Small intestine (tissue), 7 donors: ENCODE data around the gene SLC7A8. TPM values are rescaled to one million over a fixed set of nuclear protein-coding genes. Genes with fewer than 3 reads are reported as not detected.
A peak's percentile ranks its signal among the peaks of the same experiment; 100 is the strongest.

ENCODE experiments used
- DNase-seq, 2 donors: peaks; one replicate each; pipeline versions ENCODE4 v3.0.0 to v3.0.0-alpha.2; 2013
- FAIRE-seq: peaks from 2 replicates; lab custom pipeline; 2012; peaks lifted over from hg19 to GRCh38; lab: Jason Lieb, UNC
- H3K27ac ChIP-seq, 3 donors: one replicate each; pipeline ENCODE4 v1.5.1; 2013; ENCODE audit warnings: low read length in 2 of 3, mild to moderate bottlenecking in 2 of 3, control low read depth in 1 of 3, inconsistent platforms in 1 of 3, low read depth in 1 of 3, moderate library complexity in 1 of 3
- H3K27me3 ChIP-seq, 3 donors: one replicate each; pipeline ENCODE4 v1.6.1; 2013; ENCODE audit warnings: low read length in 3 of 3, inconsistent platforms in 1 of 3; ENCODE audit not compliant: control insufficient read depth in 3 of 3, insufficient read depth in 3 of 3
- H3K36me3 ChIP-seq, 3 donors: one replicate each; pipeline ENCODE4 v1.6.1; 2013; ENCODE audit warnings: low read length in 3 of 3, inconsistent platforms in 1 of 3, low read depth in 1 of 3, mild to moderate bottlenecking in 1 of 3, moderate library complexity in 1 of 3; ENCODE audit not compliant: control insufficient read depth in 3 of 3, insufficient read depth in 2 of 3
- H3K4me1 ChIP-seq, 3 donors: one replicate each; pipeline ENCODE4 v1.6.1; 2013; ENCODE audit warnings: low read length in 2 of 3, inconsistent platforms in 1 of 3, low read depth in 1 of 3, mild to moderate bottlenecking in 1 of 3, moderate library complexity in 1 of 3; ENCODE audit not compliant: control insufficient read depth in 3 of 3, insufficient read depth in 2 of 3
- H3K4me3 ChIP-seq, 3 donors: one replicate each; pipeline ENCODE4 v1.5.1; 2013; ENCODE audit warnings: low read length in 3 of 3, control low read depth in 1 of 3, inconsistent platforms in 1 of 3, low read depth in 1 of 3, mild to moderate bottlenecking in 1 of 3, moderate library complexity in 1 of 3
- H3K9me3 ChIP-seq, 2 donors: one replicate each; pipeline ENCODE4 v1.6.1; 2013; ENCODE audit warnings: low read depth in 1 of 2, low read length in 1 of 2; ENCODE audit not compliant: control insufficient read depth in 2 of 2, insufficient read depth in 1 of 2
- WGBS, 3 donors: extraction: QIAGEN DNeasy Blood & Tissue Kit; methylation state at CpG; one replicate each; pipeline ENCODE4 v1.1.7; 2013; 5-methylcytosine and 5-hydroxymethylcytosine counted together
- polyA plus RNA-seq, 4 donors: library from polyadenylated mRNA; stranded (reverse) in 3 of 4; unstranded in 1 of 4; fragments of 200-250 nt in 3 of 4; fragments of 120-200 nt in 1 of 4; gene quantifications; one replicate each; pipeline versions ENCODE4 v1.2.1 to v1.2.3, GENCODE V29; 2013
- donor health status: healthy with polysubstance abuse.
- donor health status: control.
- donor health status: control.
- donor health status: Bipolar disorder and iron deficiency.
- donor health status: healthy.

The SLC7A8 gene
- polyA plus RNA-seq, 4 donors: 11.3 to 69.2 (median 39.9) TPM

GRCh38 chr14:23115918-23116317 lies 67.5 kb downstream of the SLC7A8 start:
- no peak overlapping the region for H3K4me3 ChIP-seq
- peaks cover 0 to 20% (median 4%) of the 10 kb centered on the region in 3 donors for H3K27me3 ChIP-seq
- H3K36me3 ChIP-seq: no peaks in the 10 kb centered on the region
- DNase-seq (no peak), FAIRE-seq (no peak)
- H3K27ac ChIP-seq: no peak overlapping the region
- H3K9me3 ChIP-seq: no peaks in the 10 kb centered on the region
- 84 to 90% (median 87%) methylated on average over 5 of the region's 5 CpGs for WGBS, 3 donors
- H3K4me1 ChIP-seq: peaks cover 0 to 5% (median 0%) of the 10 kb centered on the region in 3 donors

GRCh38 chr14:23115039-23115731 lies 68.3 kb downstream of the SLC7A8 start:
- no peaks in the 10 kb centered on the region for H3K9me3 ChIP-seq
- WGBS, 3 donors: 61 to 79% (median 68%) methylated on average over 10 of the region's 10 CpGs
- peaks cover 0 to 4% (median 0%) of the 10 kb centered on the region in 3 donors for H3K4me1 ChIP-seq
- H3K36me3 ChIP-seq: no peaks in the 10 kb centered on the region
- peaks cover 0 to 24% (median 4%) of the 10 kb centered on the region in 3 donors for H3K27me3 ChIP-seq
- no peak for FAIRE-seq
- H3K4me3 ChIP-seq: no peak overlapping the region
- H3K27ac ChIP-seq: no peak overlapping the region
- no peak for DNase-seq

- H3K9me3 ChIP-seq: no peaks in the 10 kb centered on the region
- DNase-seq: no peak
- no peaks in the 10 kb centered on the region for H3K36me3 ChIP-seq
- H3K27ac ChIP-seq: no peak overlapping the region
- no peak overlapping the region for H3K4me3 ChIP-seq
- H3K4me1 ChIP-seq: peaks cover 0 to 4% (median 0%) of the 10 kb centered on the region in 3 donors
- peaks cover 0 to 28% (median 4%) of the 10 kb centered on the region in 3 donors for H3K27me3 ChIP-seq
- 71 to 84% (median 77%) methylated on average over 4 of the region's 4 CpGs for WGBS, 3 donors
- no peak for FAIRE-seq
Observed at GRCh38 chr14:23114669-23115038, 68.8 kb downstream of the SLC7A8 start.

- Histone ChIP-seq H3K36me3 (no peaks in the 10 kb centered on the region), H3K9me3 (no peaks in the 10 kb centered on the region), H3K4me3 (no peak overlapping the region), H3K27me3 (peaks cover 0 to 32% (median 4%) of the 10 kb centered on the region in 3 donors), H3K27ac (no peak overlapping the region), H3K4me1 (peaks cover 0 to 4% (median 0%) of the 10 kb centered on the region in 3 donors)
- 45 to 63% (median 62%) methylated on average over 5 of the region's 5 CpGs for WGBS, 3 donors
- DNase-seq (no peak), FAIRE-seq (no peak)
Observed at GRCh38 chr14:23114120-23114458, 69.4 kb downstream of the SLC7A8 start.

GRCh38 chr14:23113431-23114119 lies 69.9 kb downstream of the SLC7A8 start:
- Histone ChIP-seq H3K27ac (no peak overlapping the region), H3K27me3 (peaks cover 0 to 32% (median 4%) of the 10 kb centered on the region in 3 donors), H3K4me3 (no peak overlapping the region), H3K36me3 (no peaks in the 10 kb centered on the region), H3K4me1 (peaks cover 0 to 4% (median 0%) of the 10 kb centered on the region in 3 donors), H3K9me3 (peaks cover 0 to under 1% of the 10 kb centered on the region in 2 donors)
- FAIRE-seq (no peak), DNase-seq (no peak)
- 57 to 73% (median 68%) methylated on average over 8 to 10 of the region's 10 CpGs for WGBS, 3 donors

GRCh38 chr14:23112359-23113178 lies 70.9 kb downstream of the SLC7A8 start:
- FAIRE-seq: no peak
- 15 to 46% (median 20%) methylated on average over 12 of the region's 12 CpGs for WGBS, 3 donors
- peak in 1 of 2 donors; percentile 22 for DNase-seq
- Histone ChIP-seq H3K27me3 (peaks cover 0 to 32% (median 4%) of the 10 kb centered on the region in 3 donors), H3K9me3 (peaks cover 0 to 6% of the 10 kb centered on the region in 2 donors), H3K4me1 (peaks cover 0 to 4% (median 0%) of the 10 kb centered on the region in 3 donors), H3K36me3 (no peaks in the 10 kb centered on the region), H3K4me3 (no peak overlapping the region), H3K27ac (no peak overlapping the region)

- FAIRE-seq (no peak), DNase-seq (no peak)
- Histone ChIP-seq H3K27me3 (peaks cover 0 to 27% (median 4%) of the 10 kb centered on the region in 3 donors), H3K27ac (no peak overlapping the region), H3K36me3 (no peaks in the 10 kb centered on the region), H3K4me3 (no peak overlapping the region), H3K9me3 (peaks cover 0 to 6% of the 10 kb centered on the region in 2 donors), H3K4me1 (peaks cover 0 to 4% (median 0%) of the 10 kb centered on the region in 3 donors)
- WGBS, 3 donors: 32 to 61% (median 61%) methylated on average over 4 to 5 of the region's 5 CpGs
Observed at GRCh38 chr14:23110579-23111365, 72.7 kb downstream of the SLC7A8 start.
